IPS-20b (cell line): Measurements from ENCODE around the gene CHMP2A.

ENCODE experiments used
- H3K27ac ChIP-seq: one replicate; pipeline ENCODE4 v1.5.1; 2013; ENCODE audit warnings: low read length
- H3K27me3 ChIP-seq: 2 replicates; pipeline ENCODE4 v1.6.1; 2013; ENCODE audit warnings: mild to moderate bottlenecking, low read length, inconsistent platforms; ENCODE audit not compliant: insufficient read depth
- H3K36me3 ChIP-seq: 2 replicates; pipeline ENCODE4 v1.6.1; 2013; ENCODE audit warnings: low read depth, mild to moderate bottlenecking, inconsistent platforms, low read length, moderate library complexity; ENCODE audit not compliant: insufficient read depth
- H3K4me1 ChIP-seq: 2 replicates; pipeline ENCODE4 v1.6.1; 2013; ENCODE audit warnings: mild to moderate bottlenecking, control low read depth, inconsistent platforms, low read length, moderate library complexity; ENCODE audit not compliant: insufficient read depth
- H3K4me3 ChIP-seq: 2 replicates; pipeline ENCODE4 v1.5.1; 2013; ENCODE audit warnings: mild to moderate bottlenecking, low read length, inconsistent platforms
- H3K9ac ChIP-seq: 2 replicates; pipeline ENCODE4 v1.6.1; 2013; ENCODE audit warnings: low read depth, mild to moderate bottlenecking, inconsistent platforms, low read length, moderate library complexity
- H3K9me3 ChIP-seq: 2 replicates; pipeline ENCODE4 v1.6.1; 2013; ENCODE audit warnings: mild to moderate bottlenecking, low read depth, low read length, inconsistent platforms; ENCODE audit not compliant: insufficient read depth

CHMP2A gene

GRCh38 chr19:58566989-58567388 is 12.1 kb upstream of the CHMP2A start:
- Histone ChIP-seq H3K9me3 (no peaks in the 10 kb centered on the region), H3K4me3 (no peak overlapping the region), H3K27ac (no peak overlapping the region), H3K4me1 (0 out of 2 replicates have a peak, but pooled peaks cover 2% of the 10 kb centered on the region), H3K36me3 (peaks cover 29% of the 10 kb centered on the region), H3K27me3 (peaks cover 25% of the 10 kb centered on the region), H3K9ac (no peak overlapping the region)

GRCh38 chr19:58563823-58564222 is 8.9 kb upstream of the CHMP2A start:
- no peaks in the 10 kb centered on the region for H3K9me3 ChIP-seq
- H3K9ac ChIP-seq = no peak overlapping the region
- H3K4me1 ChIP-seq = peaks cover 7% of the 10 kb centered on the region; the same call in 1 of the 2 replicates
- no peak overlapping the region for H3K27ac ChIP-seq
- H3K36me3 ChIP-seq = peaks cover 12% of the 10 kb centered on the region; the same call in 1 of the 2 replicates
- peaks cover 43% of the 10 kb centered on the region for H3K27me3 ChIP-seq
- H3K4me3 ChIP-seq = no peak overlapping the region

DNA sequence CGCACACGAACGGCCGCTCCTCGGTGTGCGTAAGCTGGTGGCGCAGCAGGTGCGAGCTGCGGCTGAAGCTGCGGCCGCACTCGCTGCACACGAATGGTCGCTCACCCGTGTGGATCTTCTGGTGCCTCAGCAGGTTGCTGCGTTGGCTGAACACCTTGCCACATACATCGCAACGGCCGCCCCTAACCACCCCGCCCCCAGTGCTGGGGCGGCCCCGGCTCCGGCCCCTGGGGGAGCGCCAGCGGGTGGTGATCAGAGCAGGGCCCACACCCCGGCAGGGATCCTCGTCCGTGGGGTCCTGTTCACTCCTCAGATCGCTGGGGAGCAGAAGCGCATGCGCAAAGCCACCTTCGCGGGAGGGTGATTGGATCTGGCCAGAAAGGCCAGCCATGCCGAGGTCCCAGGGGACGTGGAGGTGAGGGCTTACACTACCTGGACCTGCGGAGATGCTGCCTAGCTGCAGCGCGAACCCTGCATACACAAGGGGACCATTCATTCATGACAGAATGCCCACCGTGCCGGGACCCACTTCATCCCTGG is 8.2 kb upstream of the CHMP2A start:
- H3K27me3 ChIP-seq = peaks cover 43% of the 10 kb centered on the region
- peak overlapping the region; percentile 42; the same call in 1 of the 2 replicates for H3K4me3 ChIP-seq
- H3K27ac ChIP-seq = no peak overlapping the region
- H3K4me1 ChIP-seq = peaks cover 7% of the 10 kb centered on the region; the same call in 1 of the 2 replicates
- 0 out of 2 replicates have a peak, but pooled peaks cover 7% of the 10 kb centered on the region for H3K36me3 ChIP-seq
- H3K9me3 ChIP-seq = no peaks in the 10 kb centered on the region
- peak overlapping the region; percentile 21; the same call in 1 of the 2 replicates for H3K9ac ChIP-seq

DNA sequence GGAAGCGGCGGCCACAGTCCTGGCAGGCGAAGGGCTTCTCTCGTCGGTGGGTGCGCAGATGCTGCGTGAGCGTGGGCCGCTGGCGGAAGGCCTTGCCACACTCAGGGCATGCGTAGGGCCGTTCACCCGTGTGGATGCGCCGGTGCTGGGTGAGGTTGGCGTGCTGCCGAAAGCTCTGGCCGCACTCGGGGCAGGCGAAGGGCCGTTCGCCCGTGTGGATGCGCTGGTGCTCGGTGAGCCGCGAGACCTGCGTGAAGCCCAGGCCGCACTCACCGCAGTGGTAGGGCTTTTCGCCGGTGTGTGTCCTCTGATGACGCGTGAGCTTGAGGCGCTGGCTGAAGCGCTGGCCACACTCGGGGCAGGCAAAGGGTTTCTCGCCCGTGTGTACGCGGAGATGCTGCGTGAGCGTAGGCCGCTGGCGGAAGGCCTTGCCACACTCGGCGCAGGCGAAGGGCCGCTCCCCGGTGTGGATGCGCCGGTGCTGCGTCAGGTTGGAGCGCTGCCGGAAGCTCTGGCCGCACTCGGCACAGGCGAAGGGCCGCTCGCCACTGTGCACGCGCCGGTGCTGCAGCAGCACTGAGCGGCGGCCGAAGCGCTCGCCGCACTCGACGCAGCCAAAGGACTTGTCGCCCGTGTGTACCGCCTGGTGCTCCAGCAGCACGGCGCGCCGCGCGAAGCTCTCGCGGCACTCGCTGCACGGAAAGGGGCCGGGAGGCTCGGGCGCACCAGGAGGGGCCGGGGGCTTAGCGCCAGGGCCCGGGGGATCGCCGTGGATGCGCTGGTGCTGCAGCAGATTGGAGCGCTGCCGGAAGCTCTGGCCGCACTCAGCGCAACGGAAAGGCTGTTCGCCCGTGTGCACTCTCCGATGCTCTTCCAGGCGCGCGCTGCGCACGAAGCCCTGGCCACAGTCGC is 7.5 kb upstream of the CHMP2A start:
- peak overlapping the region; percentile 42; the same call in 1 of the 2 replicates for H3K4me3 ChIP-seq
- H3K9ac ChIP-seq = peak overlapping the region; percentile 32; the same call in 1 of the 2 replicates
- no peak overlapping the region for H3K27ac ChIP-seq
- H3K4me1 ChIP-seq = peaks cover 7% of the 10 kb centered on the region; the same call in 1 of the 2 replicates
- peaks cover 43% of the 10 kb centered on the region for H3K27me3 ChIP-seq
- no peaks in the 10 kb centered on the region for H3K9me3 ChIP-seq
- 0 out of 2 replicates have a peak, but pooled peaks cover 7% of the 10 kb centered on the region for H3K36me3 ChIP-seq

- Histone ChIP-seq H3K4me1 (peaks cover 13% of the 10 kb centered on the region; the same call in 1 of the 2 replicates), H3K27me3 (peaks cover 43% of the 10 kb centered on the region), H3K9ac (no peak overlapping the region), H3K9me3 (no peaks in the 10 kb centered on the region), H3K4me3 (no peak overlapping the region), H3K27ac (no peak overlapping the region), H3K36me3 (peaks cover 8% of the 10 kb centered on the region)
Observed at GRCh38 chr19:58561373-58562121, 6.6 kb upstream of the CHMP2A start.

DNA sequence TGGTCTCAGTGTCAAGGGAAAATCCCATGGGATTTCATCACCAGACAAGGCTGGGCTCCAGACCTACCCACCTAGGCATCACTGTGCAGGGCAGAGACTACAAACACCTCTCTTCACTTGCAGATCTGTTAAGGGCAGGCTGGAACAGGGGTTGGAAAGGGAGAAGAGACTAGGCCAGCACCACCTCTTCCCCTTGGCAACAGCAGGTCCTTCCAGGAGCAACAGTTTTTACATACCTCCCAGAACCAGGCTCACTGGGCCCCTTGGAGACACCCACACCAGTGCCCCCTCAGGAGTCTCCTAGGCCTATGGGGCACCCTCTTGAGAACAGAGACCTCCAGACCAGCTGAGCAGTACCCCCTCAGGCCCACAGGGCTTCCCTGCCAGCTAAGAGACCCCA is 6.0 kb upstream of the CHMP2A start:
- H3K9me3 ChIP-seq = no peaks in the 10 kb centered on the region
- H3K27me3 ChIP-seq = peaks cover 43% of the 10 kb centered on the region
- no peak overlapping the region for H3K27ac ChIP-seq
- H3K4me1 ChIP-seq = peaks cover 13% of the 10 kb centered on the region; the same call in 1 of the 2 replicates
- H3K9ac ChIP-seq = no peak overlapping the region
- H3K36me3 ChIP-seq = peaks cover 12% of the 10 kb centered on the region
- H3K4me3 ChIP-seq = no peak overlapping the region

GRCh38 chr19:58560007-58560887 is 5.3 kb upstream of the CHMP2A start:
- no peaks in the 10 kb centered on the region for H3K9me3 ChIP-seq
- H3K27ac ChIP-seq = peak overlapping the region; percentile 98
- H3K9ac ChIP-seq = peak overlapping the region; percentile 99; the same call in 1 of the 2 replicates
- H3K36me3 ChIP-seq = peaks cover 13% of the 10 kb centered on the region
- H3K4me3 ChIP-seq = peak overlapping the region; percentile 92
- H3K27me3 ChIP-seq = peaks cover 43% of the 10 kb centered on the region
- H3K4me1 ChIP-seq = peaks cover 13% of the 10 kb centered on the region; the same call in 1 of the 2 replicates

DNA sequence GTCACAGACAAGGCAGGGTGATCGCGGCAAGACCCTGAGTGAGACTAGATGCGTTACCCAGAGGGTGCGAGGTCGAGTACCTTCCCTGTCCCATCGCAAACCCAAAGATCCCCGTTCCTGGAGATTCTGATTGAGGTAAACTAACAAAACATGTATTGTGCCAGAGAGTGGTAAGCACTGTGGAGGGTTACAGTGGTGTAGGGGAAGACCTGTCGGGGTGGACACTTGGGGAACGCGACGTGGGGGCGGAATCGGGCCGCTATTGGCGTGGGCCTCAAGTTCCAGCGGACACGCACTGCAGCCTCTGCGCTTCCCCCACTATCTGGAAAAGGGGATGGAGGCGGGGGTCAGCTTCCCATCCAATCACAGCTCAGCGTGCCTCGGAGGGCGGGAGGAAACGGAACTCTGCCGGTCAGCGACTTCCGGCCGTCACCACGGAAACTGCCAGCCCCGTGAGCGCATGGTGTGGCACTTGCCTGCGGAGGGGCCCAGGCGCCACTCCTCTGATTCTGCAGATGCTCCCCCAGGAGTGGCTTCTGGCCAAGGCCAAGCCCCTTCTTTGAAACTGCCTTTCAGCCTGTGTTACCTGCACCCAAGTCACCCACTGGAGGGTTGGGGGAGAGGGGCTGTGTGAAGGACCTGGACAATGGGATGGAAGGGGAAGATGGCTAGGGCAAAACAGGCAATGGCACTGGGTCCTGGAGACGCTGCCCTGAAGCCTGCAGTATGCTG is 4.5 kb upstream of the CHMP2A start:
- no peaks in the 10 kb centered on the region for H3K9me3 ChIP-seq
- peaks cover 41% of the 10 kb centered on the region for H3K27me3 ChIP-seq
- peak overlapping the region; percentile 92 for H3K4me3 ChIP-seq
- peak overlapping the region; percentile 98 for H3K27ac ChIP-seq
- peak overlapping the region; percentile 99 for H3K9ac ChIP-seq
- H3K36me3 ChIP-seq = peaks cover 13% of the 10 kb centered on the region
- H3K4me1 ChIP-seq = peaks cover 13% of the 10 kb centered on the region; the same call in 1 of the 2 replicates

DNA sequence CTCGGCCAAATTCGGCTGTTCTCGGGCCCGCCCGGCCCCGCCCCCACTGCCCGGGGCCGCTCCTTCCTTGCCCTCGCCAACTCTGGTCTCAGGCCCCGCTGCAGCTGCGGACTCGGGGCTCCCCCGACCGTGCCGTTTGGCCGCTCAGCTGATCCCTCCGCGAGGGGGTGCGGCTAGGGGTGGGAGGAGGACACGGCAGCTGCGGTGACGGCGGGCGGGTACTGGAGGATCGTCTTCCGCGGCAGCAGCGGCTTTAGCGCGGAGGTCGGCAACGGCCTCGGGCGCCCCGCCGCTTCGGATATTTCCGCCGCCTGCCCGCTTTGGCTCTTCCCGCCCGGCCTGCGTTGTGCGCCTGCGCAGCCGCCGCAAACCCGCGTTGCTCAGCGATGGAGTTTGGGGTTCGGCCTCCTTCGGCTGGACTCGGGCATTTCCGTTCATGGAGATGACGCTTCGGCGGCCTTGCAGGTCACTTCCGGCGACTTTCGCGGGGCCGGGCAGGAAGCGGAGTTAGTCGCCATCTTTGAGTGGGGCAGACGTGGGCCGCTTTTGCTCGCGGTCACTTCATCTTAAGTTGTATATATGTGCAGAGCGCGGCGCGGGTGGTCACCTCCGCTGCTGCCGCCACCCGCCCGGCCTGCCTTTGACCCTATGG is 3.8 kb upstream of the CHMP2A start:
- peaks cover 36% of the 10 kb centered on the region for H3K27me3 ChIP-seq
- H3K9me3 ChIP-seq = no peaks in the 10 kb centered on the region
- peaks cover 13% of the 10 kb centered on the region for H3K36me3 ChIP-seq
- H3K4me1 ChIP-seq = peaks cover 14% of the 10 kb centered on the region
- peak overlapping the region; percentile 92 for H3K4me3 ChIP-seq
- peak overlapping the region; percentile 98 for H3K27ac ChIP-seq
- peak overlapping the region; percentile 99 for H3K9ac ChIP-seq

DNA sequence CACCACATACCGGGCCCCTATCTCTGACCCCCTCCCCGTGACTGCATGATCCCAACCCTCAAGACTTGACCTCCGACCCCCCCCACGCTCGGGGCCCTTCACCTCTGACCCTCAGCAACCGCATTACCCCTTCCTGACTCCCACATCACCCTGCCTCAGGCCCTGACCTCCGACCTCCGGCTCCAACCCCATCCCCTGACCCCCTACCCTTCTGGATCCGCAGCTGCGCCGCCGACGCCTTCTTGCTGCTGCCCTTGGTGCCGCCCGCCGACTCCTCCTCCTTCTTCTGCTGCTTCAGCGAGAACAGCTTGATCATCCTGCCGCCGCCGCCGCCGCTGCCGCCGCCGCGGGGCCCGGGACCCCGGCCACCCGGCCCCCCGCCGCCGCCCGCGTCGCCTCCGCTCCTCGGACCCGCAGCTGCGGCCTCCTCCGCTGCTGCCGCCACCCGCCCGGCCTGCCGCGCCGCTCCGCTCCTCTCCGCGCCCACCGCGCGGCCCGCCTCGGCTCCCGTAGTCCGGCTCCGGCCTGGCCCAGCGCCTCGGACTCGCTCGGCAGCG is 3.2 kb upstream of the CHMP2A start, which contains the start of gene UBE2M:
Gene UBE2M (minus strand): TSS at position 546 of the 557 bp plus-strand sequence. CDS start 230 bp downstream, at position 316.
- Histone ChIP-seq H3K27me3 (peaks cover 30% of the 10 kb centered on the region), H3K36me3 (peaks cover 13% of the 10 kb centered on the region), H3K9ac (peak within 1 kb of the TSS; percentile 99), H3K9me3 (no peaks in the 10 kb centered on the region), H3K4me3 (peak within 1 kb of the TSS; percentile 99), H3K27ac (peak within 1 kb of the TSS; percentile 98), H3K4me1 (peaks cover 16% of the 10 kb centered on the region)
